ENCODE data around the gene GRIN2D. TPM values are rescaled to one million over a fixed set of nuclear protein-coding genes. Genes with fewer than 3 reads are reported as not detected.
A peak's percentile ranks its signal among the peaks of the same experiment; 100 is the strongest.

The GRIN2D gene
- total RNA-seq, 2 donors from 2014 or later = 0.35 to 0.49 TPM

DNA sequence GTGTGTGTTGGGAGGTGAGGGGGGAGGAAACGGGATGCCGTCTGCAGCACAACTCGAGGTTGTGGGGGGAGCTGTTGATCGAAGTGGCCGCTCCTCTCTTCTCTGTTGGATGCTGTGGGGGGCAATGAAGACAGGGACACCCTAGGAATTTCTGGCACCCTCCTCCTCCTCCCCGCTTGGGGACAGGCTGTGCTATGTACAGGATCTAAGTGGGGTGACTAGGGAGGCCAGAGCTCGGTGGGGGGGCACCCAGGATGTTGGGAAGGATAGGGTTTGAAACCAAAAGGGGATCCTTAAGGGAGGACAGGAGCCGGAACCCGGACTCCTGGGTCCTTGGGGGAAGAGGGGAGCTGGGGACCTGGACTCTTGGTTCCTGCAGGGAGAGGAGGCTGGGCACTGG lies 2.0 kb downstream of the GRIN2D start:
- intact Hi-C loops (cut with DNase I) = loop anchor here (10.0 kb wide), 2 partner anchors 81 to 189 kb away; no protein-coding TSS in a partner anchor
- Histone ChIP-seq H3K27me3 (peaks cover 47% of the 10 kb centered on the region), H3K4me1 (no peaks in the 10 kb centered on the region), H3K9ac (ENCODE audit: low read depth in 2 of 2, low read length in 2 of 2) (no peak overlapping the region), H3K27ac (no peak overlapping the region), H3K4me3 (no peak overlapping the region), H3K9me3 (no peaks in the 10 kb centered on the region), H3K36me3 (no peaks in the 10 kb centered on the region)
- DNase-seq = no peak
- TF ChIP-seq CTCF (IDR thresholded peaks at IDR 0.05) = no peak

GRCh38 chr19:48396016-48396823 lies 2.8 kb downstream of the GRIN2D start:
- DNase-seq = no peak
- H3K4me1 ChIP-seq = no peaks in the 10 kb centered on the region
- H3K9ac ChIP-seq (ENCODE audit: low read depth in 2 of 2, low read length in 2 of 2) = no peak overlapping the region
- TF ChIP-seq CTCF (IDR thresholded peaks at IDR 0.05) = no peak
- no peak overlapping the region for H3K4me3 ChIP-seq
- H3K27me3 ChIP-seq = peaks cover 47% of the 10 kb centered on the region
- no peaks in the 10 kb centered on the region for H3K36me3 ChIP-seq
- no peak overlapping the region for H3K27ac ChIP-seq
- no peaks in the 10 kb centered on the region for H3K9me3 ChIP-seq
- intact Hi-C loops (cut with DNase I) = loop anchor here (10.0 kb wide), 2 partner anchors 81 to 189 kb away; no protein-coding TSS in a partner anchor

- H3K36me3 ChIP-seq = no peaks in the 10 kb centered on the region
- DNase-seq = no peak
- H3K4me1 ChIP-seq = no peaks in the 10 kb centered on the region
- no peak overlapping the region for H3K4me3 ChIP-seq
- intact Hi-C loops (cut with DNase I) = loop anchor here (10.0 kb wide), 2 partner anchors 82 to 188 kb away; no protein-coding TSS in a partner anchor
- TF ChIP-seq CTCF (IDR thresholded peaks at IDR 0.05) = no peak
- H3K27me3 ChIP-seq = peaks cover 47% of the 10 kb centered on the region
- no peak overlapping the region for H3K9ac ChIP-seq (ENCODE audit: low read depth in 2 of 2, low read length in 2 of 2)
- H3K9me3 ChIP-seq = no peaks in the 10 kb centered on the region
- no peak overlapping the region for H3K27ac ChIP-seq
These were observed 3.3 kb downstream of the GRIN2D start for GRCh38 chr19:48396824-48397176.

- intact Hi-C loops (cut with DNase I) = loop anchor here (10.0 kb wide), 2 partner anchors 83 to 187 kb away; no protein-coding TSS in a partner anchor
- Histone ChIP-seq H3K4me1 (no peaks in the 10 kb centered on the region), H3K9me3 (no peaks in the 10 kb centered on the region), H3K27me3 (peaks cover 45% of the 10 kb centered on the region), H3K36me3 (no peaks in the 10 kb centered on the region), H3K4me3 (no peak overlapping the region), H3K27ac (no peak overlapping the region), H3K9ac (ENCODE audit: low read depth in 2 of 2, low read length in 2 of 2) (peak overlapping the region; percentile 40 to 61)
- DNase-seq = no peak
- no peak for TF ChIP-seq CTCF (IDR thresholded peaks at IDR 0.05)
These were observed 4.0 kb downstream of the GRIN2D start for GRCh38 chr19:48397263-48398101.

GRCh38 chr19:48398102-48398374 lies 4.6 kb downstream of the GRIN2D start:
- H3K27ac ChIP-seq = no peak overlapping the region

More at GRCh38 chr19:48398102-48398374, 4.6 kb downstream of the GRIN2D start:
- Histone ChIP-seq H3K4me1 (no peaks in the 10 kb centered on the region), H3K4me3 (no peak overlapping the region), H3K36me3 (no peaks in the 10 kb centered on the region), H3K27me3 (peaks cover 40% of the 10 kb centered on the region), H3K9ac (ENCODE audit: low read depth in 2 of 2, low read length in 2 of 2) (peak overlapping the region; percentile 40 to 61), H3K9me3 (no peaks in the 10 kb centered on the region)
- DNase-seq = no peak
- TF ChIP-seq CTCF (IDR thresholded peaks at IDR 0.05) = no peak
- intact Hi-C loops (cut with DNase I) = loop anchor here (10.0 kb wide), 2 partner anchors 83 to 187 kb away; no protein-coding TSS in a partner anchor

All from colonic mucosa (tissue), 4 donors.